HL-60 (cell line): ENCODE measurements around the gene EP300.
"Not testable (repeated sequence)": the region's sequence is repeated elsewhere in the genome, so short reads cannot be mapped to it uniquely, and the experiment has no call there.

Experiments
- DNase-seq, 2 experiments: peaks; one replicate each; pipeline ENCODE4 v3.0.0-alpha.2; 2010 to 2020; ENCODE audit warnings: low read depth in 1 of 2, low spot score in 1 of 2
- H3K27ac ChIP-seq: fragments of 250-450 bp; sonication (Bioruptor Pico); replicated peaks from 2 replicates; pipeline ENCODE4 v1.5.1; 2020; ENCODE audit warnings: mild to moderate bottlenecking, moderate library complexity
- H3K27me3 ChIP-seq: fragments of 250-450 bp; sonication (Bioruptor Pico); 2 replicates; pipeline ENCODE4 v1.5.1; 2021; ENCODE audit warnings: mild to moderate bottlenecking, moderate library complexity; ENCODE audit not compliant: insufficient read depth, poor library complexity, severe bottlenecking
- H3K4me3 ChIP-seq: replicated peaks from 2 replicates; pipeline ENCODE4 v1.5.1; 2011; ENCODE audit warnings: mild to moderate bottlenecking, control low read depth, low read length; ENCODE audit not compliant: insufficient read depth
- CTCF ChIP-seq: IDR thresholded peaks from one replicate; pipeline ENCODE4 v1.5.1; 2011; ENCODE audit warnings: low read length, control low read depth, inconsistent platforms; ENCODE audit not compliant: insufficient read depth
- GABPA ChIP-seq: IDR thresholded peaks from 2 replicates; pipeline ENCODE4 v1.6.1; 2012; ENCODE audit warnings: low read depth
- POLR2AphosphoS5 ChIP-seq: IDR thresholded peaks from 2 replicates; pipeline ENCODE4 v1.6.1; 2012; ENCODE audit warnings: low read depth
- REST ChIP-seq: IDR thresholded peaks from 2 replicates; pipeline ENCODE4 v1.6.1; 2012; ENCODE audit warnings: low read depth; ENCODE audit not compliant: insufficient replicate concordance
- SPI1 ChIP-seq: IDR thresholded peaks from 2 replicates; pipeline ENCODE4 v1.6.1; 2012; ENCODE audit warnings: low read depth, mild to moderate bottlenecking, borderline replicate concordance

EP300 gene

GRCh38 chr22:41128606-41129005 is 36.2 kb downstream of the EP300 start:
- no peak overlapping the region for H3K4me3 ChIP-seq
- H3K27me3 ChIP-seq: no peaks in the 10 kb centered on the region
- DNase-seq: no peak
- TF ChIP-seq REST (no peak), CTCF (no peak), POLR2AphosphoS5 (no peak)
- no peak overlapping the region for H3K27ac ChIP-seq

- no peak for TF ChIP-seq GABPA
- TF ChIP-seq SPI1: peak; percentile 64
- H3K4me3 ChIP-seq: no peak overlapping the region
- no peaks in the 10 kb centered on the region for H3K27me3 ChIP-seq
- H3K27ac ChIP-seq: peak overlapping the region; percentile 33; the same call in 1 of the 2 replicates
- DNase-seq: no peak
Measured at GRCh38 chr22:41132550-41132949, 40.2 kb downstream of the EP300 start.

- Histone ChIP-seq H3K27me3 (no peaks in the 10 kb centered on the region), H3K4me3 (no peak overlapping the region), H3K27ac (no peak overlapping the region)
- TF ChIP-seq CTCF (no peak), REST (no peak), POLR2AphosphoS5 (no peak), GABPA (no peak), SPI1 (no peak)
- DNase-seq: no peak
Measured at GRCh38 chr22:41140365-41140957, 48.1 kb downstream of the EP300 start.

- H3K4me3 ChIP-seq, H3K27me3 ChIP-seq, DNase-seq, H3K27ac ChIP-seq: not testable (repeated sequence)
Measured at GRCh38 chr22:41145921-41146320, 53.5 kb downstream of the EP300 start.

GRCh38 chr22:41146573-41146972 is 54.2 kb downstream of the EP300 start:
- TF ChIP-seq CTCF: no peak
- DNase-seq: no peak
- Histone ChIP-seq H3K27me3 (no peaks in the 10 kb centered on the region), H3K4me3 (no peak overlapping the region), H3K27ac (no peak overlapping the region)
